Measurements from ENCODE around the gene CERS6. TPM values are rescaled to one million over a fixed set of nuclear protein-coding genes. Genes with fewer than 3 reads are reported as not detected.

Gene CERS6
- total and polyA plus RNA-seq, 2 experiments from 2014 or later, result 40.9 to 99.1 TPM

- H3K9me2 ChIP-seq (replicated peaks; ENCODE audit: insufficient read depth), result no peaks in the 10 kb centered on the region
- H3K9me3 ChIP-seq (ENCODE audit: low read depth), result no peaks in the 10 kb centered on the region
- H3K4me2 ChIP-seq, result no peak overlapping the region
- 86% methylated on average over 1 of the region's 1 CpG for WGBS (ENCODE audit: low lambda C conversion rate, missing lambda C conversion rate)
- no peaks in the 10 kb centered on the region for H3K36me3 ChIP-seq (replicated peaks; ENCODE audit: insufficient read depth, low read depth)
- peaks cover 4% of the 10 kb centered on the region for H3K4me1 ChIP-seq (ENCODE audit: insufficient read depth)
- H3K27me3 ChIP-seq, result no peaks in the 10 kb centered on the region
- H3K4me3 ChIP-seq, result no peak overlapping the region
- H3K27ac ChIP-seq, result no peak overlapping the region
- H4K20me1 ChIP-seq (ENCODE audit: insufficient read depth, poor library complexity, severe bottlenecking), result no peaks in the 10 kb centered on the region
- peaks cover 96% of the 10 kb centered on the region for H3K79me2 ChIP-seq
- TF ChIP-seq CTCF (IDR thresholded peaks at IDR 0.05; ENCODE audit: poor library complexity) (no peak), EZH2phosphoT487 (IDR thresholded peaks at IDR 0.05; ENCODE audit: low read depth, severe bottlenecking, unreplicated experiment) (no peak), EZH2 (IDR thresholded peaks at IDR 0.05; ENCODE audit: borderline replicate concordance) (no peak)
- no peak overlapping the region for H2AFZ ChIP-seq
- no peak for DNase-seq (ENCODE audit: low spot score)
Observed at GRCh38 chr2:168594778-168595177, 138.7 kb downstream of the CERS6 start.

- no peaks in the 10 kb centered on the region for H3K9me2 ChIP-seq (replicated peaks; ENCODE audit: insufficient read depth)
- H3K4me2 ChIP-seq, result no peak overlapping the region
- H4K20me1 ChIP-seq (ENCODE audit: insufficient read depth, poor library complexity, severe bottlenecking), result no peaks in the 10 kb centered on the region
- H2AFZ ChIP-seq, result no peak overlapping the region
- no peak overlapping the region for H3K4me3 ChIP-seq
- peak overlapping the region; percentile 35 for H3K27ac ChIP-seq
- TF ChIP-seq EZH2phosphoT487 (IDR thresholded peaks at IDR 0.05; ENCODE audit: low read depth, severe bottlenecking, unreplicated experiment) (no peak), CTCF (IDR thresholded peaks at IDR 0.05; ENCODE audit: poor library complexity) (no peak), EZH2 (IDR thresholded peaks at IDR 0.05; ENCODE audit: borderline replicate concordance) (no peak)
- peaks cover 4% of the 10 kb centered on the region for H3K4me1 ChIP-seq (ENCODE audit: insufficient read depth)
- no peaks in the 10 kb centered on the region for H3K9me3 ChIP-seq (ENCODE audit: low read depth)
- peaks cover 94% of the 10 kb centered on the region for H3K79me2 ChIP-seq
- WGBS (ENCODE audit: low lambda C conversion rate, missing lambda C conversion rate), result 83% methylated on average over 6 of the region's 6 CpGs
- H3K27me3 ChIP-seq, result no peaks in the 10 kb centered on the region
- H3K36me3 ChIP-seq (replicated peaks; ENCODE audit: insufficient read depth, low read depth), result no peaks in the 10 kb centered on the region
- DNase-seq (ENCODE audit: low spot score), result no peak
Observed at GRCh38 chr2:168596881-168597655, 141.0 kb downstream of the CERS6 start.

- H3K27me3 ChIP-seq, result no peaks in the 10 kb centered on the region
- peaks cover 11% of the 10 kb centered on the region for H4K20me1 ChIP-seq (ENCODE audit: insufficient read depth, poor library complexity, severe bottlenecking)
- TF ChIP-seq EZH2 (IDR thresholded peaks at IDR 0.05; ENCODE audit: borderline replicate concordance) (no peak), EZH2phosphoT487 (IDR thresholded peaks at IDR 0.05; ENCODE audit: low read depth, severe bottlenecking, unreplicated experiment) (no peak), CTCF (IDR thresholded peaks at IDR 0.05; ENCODE audit: poor library complexity) (no peak)
- peaks cover 95% of the 10 kb centered on the region for H3K79me2 ChIP-seq
- no peak for DNase-seq (ENCODE audit: low spot score)
- H3K4me2 ChIP-seq, result no peak overlapping the region
- H2AFZ ChIP-seq, result no peak overlapping the region
- peaks cover 4% of the 10 kb centered on the region for H3K4me1 ChIP-seq (ENCODE audit: insufficient read depth)
- no peaks in the 10 kb centered on the region for H3K9me2 ChIP-seq (replicated peaks; ENCODE audit: insufficient read depth)
- H3K4me3 ChIP-seq, result no peak overlapping the region
- no peaks in the 10 kb centered on the region for H3K36me3 ChIP-seq (replicated peaks; ENCODE audit: insufficient read depth, low read depth)
- 100% methylated on average over 1 of the region's 1 CpG for WGBS (ENCODE audit: low lambda C conversion rate, missing lambda C conversion rate)
- H3K9me3 ChIP-seq (ENCODE audit: low read depth), result no peaks in the 10 kb centered on the region
- H3K27ac ChIP-seq, result no peak overlapping the region
Observed at GRCh38 chr2:168599738-168600137, 143.7 kb downstream of the CERS6 start.
